Endothelial cell of umbilical vein (primary cell): ENCODE data around the gene TNFRSF21. TPM values are rescaled to one million over a fixed set of nuclear protein-coding genes. Genes with fewer than 3 reads are reported as not detected.
A peak's percentile ranks its signal among the peaks of the same experiment; 100 is the strongest.

Experiments
- BruUV-seq: library from RNA; stranded (reverse); fragments of 400-500 nt; replicated peaks from 2 replicates; lab custom pipeline; 2021; lab: Mats Ljungman, UMichigan
- CTCF ChIA-PET: fragments of 300-600, 350-600 bp; sonication (Branson Sonifier 250); formaldehyde crosslinking; loops from one replicate; lab custom pipeline; 2021; ENCODE audit warnings: antibody characterized with exemption, inconsistent platforms; lab: Charles Lee
- POLR2A ChIA-PET: fragments of 300-600, 350-600 bp; sonication (Branson Sonifier 250); formaldehyde crosslinking; loops from one replicate; lab custom pipeline; 2021; ENCODE audit warnings: antibody characterized with exemption, inconsistent platforms; lab: Charles Lee
- DNase-seq: peaks from one replicate; pipeline ENCODE4 v3.0.0-alpha.2; 2011; ENCODE audit warnings: low read depth, low spot score
- FAIRE-seq: peaks from 2 replicates; lab custom pipeline; 2011; peaks lifted over from hg19 to GRCh38; lab: Jason Lieb, UNC
- H2AFZ ChIP-seq: 2 replicates; pipeline ENCODE4 v1.6.0; 2012; ENCODE audit warnings: low read depth, low read length, control low read depth, inconsistent platforms
- H3K27ac ChIP-seq: 2 replicates; pipeline ENCODE4 v1.5.1; 2011; ENCODE audit warnings: low read depth, mild to moderate bottlenecking, control low read depth, low read length, moderate library complexity; ENCODE audit not compliant: insufficient read depth
- H3K27me3 ChIP-seq, 2 experiments: 2 replicates each; pipeline versions ENCODE4 v1.6.0 to v1.6.1; 2011; ENCODE audit warnings: low read length in 2 of 2, mixed read lengths in 1 of 2; ENCODE audit not compliant: control insufficient read depth in 2 of 2, insufficient read depth in 2 of 2
- H3K36me3 ChIP-seq, 2 experiments: 2 replicates in 1 of 2; 3 replicates in 1 of 2; pipeline ENCODE4 v1.5.1; 2011; ENCODE audit warnings: low read length in 2 of 2, mild to moderate bottlenecking in 1 of 2, moderate library complexity in 1 of 2; ENCODE audit not compliant: control insufficient read depth in 2 of 2, insufficient read depth in 2 of 2; ENCODE audit errors: extremely low read depth in 1 of 2
- H3K4me1 ChIP-seq: 3 replicates; pipeline ENCODE4 v1.5.1; 2011; ENCODE audit warnings: mild to moderate bottlenecking, low read length; ENCODE audit not compliant: control insufficient read depth, insufficient read depth; ENCODE audit errors: extremely low read depth
- H3K4me2 ChIP-seq: 2 replicates; pipeline ENCODE4 v1.6.1; 2011; ENCODE audit warnings: low read length, control low read depth, mixed read lengths; ENCODE audit not compliant: insufficient read depth
- H3K4me3 ChIP-seq, 3 experiments: fragments of 200-600 bp in 1 of 3; sonication (generic), shearing (Covaris generic) in 1 of 3; replicated peaks in 1 of 3; 2 replicates each; pipeline ENCODE4 v1.5.1; 2011 to 2016; ENCODE audit warnings: control low read depth in 3 of 3, low read length in 3 of 3, mild to moderate bottlenecking in 2 of 3, inconsistent platforms in 1 of 3, low read depth in 1 of 3, moderate library complexity in 1 of 3; ENCODE audit not compliant: insufficient read depth in 1 of 3
- H3K79me2 ChIP-seq: 2 replicates; pipeline ENCODE4 v1.6.0; 2012; ENCODE audit warnings: low read length, inconsistent platforms; ENCODE audit not compliant: control insufficient read depth, insufficient read depth
- H3K9ac ChIP-seq: replicated peaks from 2 replicates; pipeline ENCODE3; 2011; ENCODE audit warnings: low read length, control low read depth; ENCODE audit not compliant: insufficient read depth; ENCODE audit errors: extremely low read depth
- H3K9me1 ChIP-seq: replicated peaks from 3 replicates; pipeline ENCODE4 v1.6.0; 2011; ENCODE audit warnings: mild to moderate bottlenecking, low read length; ENCODE audit not compliant: control insufficient read depth, insufficient read depth; ENCODE audit errors: extremely low read depth
- H3K9me3 ChIP-seq: replicated peaks from 2 replicates; pipeline ENCODE4 v1.5.1; 2012; ENCODE audit warnings: low read length, inconsistent platforms; ENCODE audit not compliant: control insufficient read depth, insufficient read depth
- H4K20me1 ChIP-seq: replicated peaks from 2 replicates; pipeline ENCODE3; 2011; ENCODE audit warnings: mild to moderate bottlenecking, low read length; ENCODE audit not compliant: control insufficient read depth, insufficient read depth; ENCODE audit errors: extremely low read depth
- CTCF ChIP-seq, 2 donors: IDR thresholded peaks; 1 replicate in 1 of 2; 2 replicates in 1 of 2; pipeline ENCODE4 v1.5.1; 2011; ENCODE audit warnings: low read length in 2 of 2, mild to moderate bottlenecking in 2 of 2, moderate library complexity in 2 of 2, control low read depth in 1 of 2, inconsistent platforms in 1 of 2, low read depth in 1 of 2; ENCODE audit not compliant: insufficient read depth in 1 of 2; ENCODE audit errors: extremely low read depth in 1 of 2
- EZH2 ChIP-seq: IDR thresholded peaks from 2 replicates; pipeline ENCODE4 v1.6.1; 2012; ENCODE audit warnings: borderline replicate concordance, low read depth, mild to moderate bottlenecking, moderate library complexity, low read length, inconsistent platforms; ENCODE audit not compliant: severe bottlenecking
- FOS ChIP-seq: IDR thresholded peaks from 2 replicates; pipeline ENCODE4 v1.6.1; 2011; ENCODE audit warnings: mild to moderate bottlenecking, low read length, moderate library complexity, borderline replicate concordance; ENCODE audit not compliant: insufficient read depth
- GATA2 ChIP-seq: IDR thresholded peaks from 2 replicates; pipeline ENCODE4 v1.7.0; 2011; ENCODE audit warnings: low read depth, mild to moderate bottlenecking, moderate library complexity, mixed read lengths, low read length; ENCODE audit not compliant: insufficient read length, insufficient read depth
- JUN ChIP-seq: IDR thresholded peaks from 2 replicates; pipeline ENCODE4 v1.6.1; 2011; ENCODE audit warnings: borderline replicate concordance, low read depth; ENCODE audit not compliant: insufficient read length, insufficient read depth
- MAX ChIP-seq: IDR thresholded peaks from 2 replicates; pipeline ENCODE4 v1.6.1; 2011; ENCODE audit not compliant: insufficient read depth, insufficient read length
- MYC ChIP-seq: IDR thresholded peaks from one replicate; pipeline ENCODE4 v1.6.1; 2011; ENCODE audit warnings: mild to moderate bottlenecking, low read depth, low read length
- POLR2A ChIP-seq: IDR thresholded peaks from 2 replicates; pipeline ENCODE4 v1.6.1; 2012; ENCODE audit warnings: low read depth, mild to moderate bottlenecking, control low read depth, low read length
- POLR2AphosphoS5 ChIP-seq: IDR thresholded peaks from 2 replicates; pipeline ENCODE4 v1.6.1; 2012; ENCODE audit warnings: low read depth, mild to moderate bottlenecking, control low read depth, low read length, moderate library complexity; ENCODE audit not compliant: insufficient read depth
- dilution Hi-C: fragments of 300-500 bp; cut with MboI; formaldehyde crosslinking; loops from one replicate; pipeline ENCODE4 v1.15.0; 2019; ENCODE audit warnings: low sequenced_read_pairs; ENCODE audit not compliant: extremely low pct_ligation_motif_present
- intact Hi-C: fragments of 100-400 bp; cut with micrococcal nuclease; formaldehyde crosslinking; loops from one replicate; pipeline ENCODE4 v1.10.0; 2022
- polyA plus RNA-seq, 4 experiments: library from polyadenylated mRNA; depleted of rRNA in 3 of 4; stranded (reverse) in 3 of 4; unstranded in 1 of 4; fragments of >200 nt; gene quantifications; 2 replicates each; pipeline versions ENCODE4 v1.2.1 to v1.2.3, GENCODE V29; 2011 to 2012; ENCODE audit warnings: missing spikeins in 1 of 4
- total RNA-seq: library from RNA; stranded (reverse); gene quantifications from 2 replicates; pipeline ENCODE4 v1.2.3, GENCODE V29; 2021

Gene TNFRSF21
- total and polyA plus RNA-seq, 2 donors (not counting 3 experiments of a cell fraction or from before 2014, with no cell fraction given) = 26.0 to 40.6 TPM

GRCh38 chr6:47195011-47195650 is 114.6 kb downstream of the TNFRSF21 start:
- Histone ChIP-seq H3K4me1 (no peaks in the 10 kb centered on the region), H3K9me3 (no peaks in the 10 kb centered on the region), H3K9ac (no peak overlapping the region), H3K9me1 (no peaks in the 10 kb centered on the region), H3K4me2 (no peak overlapping the region), H3K27ac (no peak overlapping the region), H3K27me3 (peaks cover 0 to 1% of the 10 kb centered on the region in 2 experiments), H3K36me3 (no peaks in the 10 kb centered on the region), H3K4me3 (no peak overlapping the region), H4K20me1 (no peaks in the 10 kb centered on the region), H3K79me2 (no peaks in the 10 kb centered on the region), H2AFZ (no peak overlapping the region)
- TF ChIP-seq POLR2A = no peak
- TF ChIP-seq POLR2AphosphoS5 = no peak
- TF ChIP-seq FOS = no peak
- TF ChIP-seq JUN = no peak
- no peak for TF ChIP-seq GATA2
- dilution Hi-C loops (no loop called here), intact Hi-C loops (no loop called here)
- POLR2A ChIA-PET = no interaction called here
- FAIRE-seq (no peak), DNase-seq (peak; percentile 55)
- BruUV-seq = no TSS peak
- CTCF ChIA-PET = no interaction called here

- H3K27me3 ChIP-seq = no peaks in the 10 kb centered on the region
- no peaks in the 10 kb centered on the region for H3K79me2 ChIP-seq
- no peaks in the 10 kb centered on the region for H3K4me1 ChIP-seq
- no TSS peak for BruUV-seq
- CTCF ChIA-PET = no interaction called here
- DNase-seq = peak; percentile 29
- no peak overlapping the region for H3K4me2 ChIP-seq
- POLR2A ChIA-PET = no interaction called here
- no peaks in the 10 kb centered on the region for H3K9me3 ChIP-seq
- no peak overlapping the region for H3K4me3 ChIP-seq
- peak; percentile 42 for TF ChIP-seq GATA2
- no peak for TF ChIP-seq POLR2A
- no peak for TF ChIP-seq CTCF (IDR thresholded peaks at IDR 0.05; ENCODE audit: extremely low read depth in 1 of 2, insufficient read depth in 1 of 2, low read depth in 1 of 2, low read length in 2 of 2)
- TF ChIP-seq MAX = no peak
- no peak for TF ChIP-seq JUN
- peak; percentile 50 for TF ChIP-seq FOS
- TF ChIP-seq EZH2 = no peak
- TF ChIP-seq POLR2AphosphoS5 = no peak
- TF ChIP-seq MYC = no peak
- dilution Hi-C loops = no loop called here
- H3K9me1 ChIP-seq = no peaks in the 10 kb centered on the region
- H2AFZ ChIP-seq = no peak overlapping the region
- no peak overlapping the region for H3K27ac ChIP-seq
- H3K36me3 ChIP-seq = no peaks in the 10 kb centered on the region
- no peaks in the 10 kb centered on the region for H4K20me1 ChIP-seq
- H3K9ac ChIP-seq = no peak overlapping the region
- no peak for FAIRE-seq
- intact Hi-C loops = no loop called here
Observed at GRCh38 chr6:47188588-47189021, 121.1 kb downstream of the TNFRSF21 start.
